Uterus (tissue), 2 donors: ENCODE data around the gene PACRG.

Source experiments
- CTCF ChIP-seq, 4 experiments: fragments of 200-600 bp in 2 of 4; fragments of 450-650 bp in 2 of 4; sonication (generic) in 2 of 4; IDR thresholded peaks; one replicate each; pipeline ENCODE4 v1.5.1; 2016 to 2019; ENCODE audit warnings: antibody characterized with exemption in 4 of 4, mild to moderate bottlenecking in 2 of 4, moderate library complexity in 1 of 4
- POLR2A ChIP-seq, 2 donors: fragments of 450-650 bp; IDR thresholded peaks; one replicate each; pipeline ENCODE4 v1.6.1; 2016; ENCODE audit warnings: antibody characterized with exemption in 2 of 2, mild to moderate bottlenecking in 1 of 2, moderate library complexity in 1 of 2

- TF ChIP-seq CTCF (IDR thresholded peaks at IDR 0.05) (no peak), POLR2A (IDR thresholded peaks at IDR 0.05) (no peak)
Measured at GRCh38 chr6:163331245-163331644, 603.5 kb downstream of the PACRG start.
